Activated CD4-positive, alpha-beta T cell treated with anti-CD3 and anti-CD28 coated beads, Interleukin-2, amount 10 ng/mL, durations not matched to agents 7 days and 5 days (primary cell): ENCODE measurements around the gene C3orf20. TPM values are rescaled to one million over a fixed set of nuclear protein-coding genes. Genes with fewer than 3 reads are reported as not detected.

Source experiments
- CTCF ChIA-PET: fragments of 350-600 bp; sonication (Branson Sonifier 250); formaldehyde crosslinking; loops from one replicate; lab custom pipeline; 2021; ENCODE audit warnings: antibody characterized with exemption; lab: Charles Lee
- POLR2A ChIA-PET: fragments of 350-600 bp; sonication (Branson Sonifier 250); formaldehyde crosslinking; loops from one replicate; lab custom pipeline; 2021; ENCODE audit warnings: antibody characterized with exemption; lab: Charles Lee
- DNase-seq: peaks from one replicate; pipeline ENCODE4 v3.0.0-alpha.2; 2020
- H3K27ac Mint-ChIP-seq: one replicate; pipeline ENCODE4 v1.8.0; 2021; ENCODE audit warnings: mild to moderate bottlenecking, moderate library complexity, mixed read lengths
- H3K27me3 Mint-ChIP-seq: one replicate; pipeline ENCODE4 v1.8.0; 2021; ENCODE audit warnings: mixed read lengths
- H3K36me3 Mint-ChIP-seq: one replicate; pipeline ENCODE4 v1.8.0; 2021; ENCODE audit warnings: low read depth, mixed read lengths
- H3K4me1 Mint-ChIP-seq: one replicate; pipeline ENCODE4 v1.8.0; 2021; ENCODE audit warnings: mixed read lengths
- H3K4me3 Mint-ChIP-seq: one replicate; pipeline ENCODE4 v1.8.0; 2021; ENCODE audit warnings: mild to moderate bottlenecking, moderate library complexity, mixed read lengths
- H3K9me3 Mint-ChIP-seq: one replicate; pipeline ENCODE4 v1.8.0; 2021; ENCODE audit warnings: mixed read lengths
- total RNA-seq, 2 experiments: library from RNA; stranded (reverse); gene quantifications; one replicate each; pipeline ENCODE4 v1.2.3, GENCODE V29; 2021

The C3orf20 gene
- under 1 TPM in 1 of 2 experiments, not detected in 1; 0.10 TPM for total RNA-seq

DNA sequence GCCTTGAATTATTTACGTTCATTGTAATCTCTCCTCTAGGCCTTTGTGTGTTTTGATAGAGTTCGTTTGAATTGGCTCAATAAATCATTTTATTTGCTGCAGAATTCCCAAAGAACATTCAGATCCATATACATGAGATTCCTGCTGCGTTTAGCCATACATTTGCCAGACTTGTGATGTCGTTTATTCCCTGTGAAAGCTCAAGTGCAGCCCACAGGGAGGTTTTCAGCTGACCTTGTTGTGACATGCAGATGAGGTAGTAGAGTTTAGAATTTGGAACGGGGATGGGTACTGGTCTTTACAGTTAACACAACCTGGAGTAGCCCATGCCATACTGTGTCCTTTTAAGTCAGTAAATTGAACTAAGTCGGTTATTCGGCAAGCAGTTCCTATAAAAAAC lies at the start of gene C3orf20:
TSS of gene C3orf20 (plus strand) at position 301 of the 400 bp plus-strand sequence. CDS start 7,573 bp downstream, outside the sequence.
- Mint-ChIP-seq H3K4me1 (no peaks in the 10 kb centered on the region), H3K36me3 (peaks cover 24% of the 10 kb centered on the region), H3K27ac (no peak within 1 kb of the TSS), H3K27me3 (no peaks in the 10 kb centered on the region), H3K9me3 (peaks cover under 1% of the 10 kb centered on the region), H3K4me3 (no peak within 1 kb of the TSS)
- ChIA-PET POLR2A (no interaction called here), CTCF (no interaction called here)
- no peak for DNase-seq

DNA sequence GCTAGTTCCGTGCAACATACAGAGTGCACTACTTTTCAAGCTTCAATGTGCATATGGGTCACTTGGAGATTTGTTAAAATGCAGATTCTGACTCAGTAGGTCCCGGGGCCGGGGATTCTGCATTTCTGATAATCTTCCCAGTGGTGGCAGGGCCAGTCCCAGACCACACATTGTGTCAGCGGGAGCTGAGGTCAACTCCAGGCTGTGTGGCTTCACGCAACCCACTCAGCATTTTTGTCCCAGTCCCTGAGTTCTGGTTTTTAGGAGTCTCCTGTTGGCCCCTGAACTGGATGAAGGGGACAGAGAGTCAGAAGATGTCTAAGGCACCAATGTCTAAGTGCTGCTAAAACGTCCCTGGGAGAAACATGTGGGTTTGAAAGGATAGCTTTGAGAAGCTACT lies 49.5 kb upstream of the C3orf20 start:
- no peak for DNase-seq
- H3K4me1 Mint-ChIP-seq = no peaks in the 10 kb centered on the region
- no peaks in the 10 kb centered on the region for H3K9me3 Mint-ChIP-seq
- POLR2A ChIA-PET = no interaction called here
- CTCF ChIA-PET = interaction anchor here (0.6 kb wide), 1 partner anchor 1287 kb away, joined by 3 read pairs; no protein-coding TSS in a partner anchor
- no peak overlapping the region for H3K4me3 Mint-ChIP-seq
- H3K27me3 Mint-ChIP-seq = peaks cover 7% of the 10 kb centered on the region
- no peaks in the 10 kb centered on the region for H3K36me3 Mint-ChIP-seq
- H3K27ac Mint-ChIP-seq = no peak overlapping the region

GRCh38 chr3:14627815-14628214 lies 47.1 kb upstream of the C3orf20 start:
- Mint-ChIP-seq H3K4me1 (no peaks in the 10 kb centered on the region), H3K27me3 (peaks cover 7% of the 10 kb centered on the region), H3K36me3 (no peaks in the 10 kb centered on the region), H3K4me3 (no peak overlapping the region), H3K9me3 (no peaks in the 10 kb centered on the region), H3K27ac (no peak overlapping the region)
- DNase-seq = no peak
- ChIA-PET CTCF (interaction anchor here (0.9 to 1.4 kb wide), 2 partner anchors 11 to 33 kb away, joined by 3 to 4 read pairs; no protein-coding TSS in a partner anchor), POLR2A (no interaction called here)

DNA sequence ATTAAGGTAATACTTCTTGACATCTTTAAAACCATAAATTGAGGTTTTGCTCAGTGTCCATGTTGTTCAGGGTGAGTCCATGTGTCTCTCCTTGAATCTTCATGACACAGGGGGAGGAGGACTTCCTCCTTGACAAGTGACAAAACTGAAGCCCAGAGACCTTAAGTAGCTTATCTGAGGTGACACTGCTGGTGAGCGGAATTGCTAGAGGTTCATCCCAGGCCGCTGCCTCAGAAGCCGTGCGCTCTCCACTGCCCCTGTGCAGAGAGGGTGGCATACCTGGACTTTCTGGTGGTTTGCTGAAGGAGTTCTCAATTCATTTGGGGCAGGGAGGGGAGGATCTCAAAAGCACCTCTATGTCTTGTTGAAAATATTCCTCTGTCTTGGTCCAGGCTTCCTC lies 46.5 kb upstream of the C3orf20 start:
- no peaks in the 10 kb centered on the region for H3K4me1 Mint-ChIP-seq
- no peaks in the 10 kb centered on the region for H3K36me3 Mint-ChIP-seq
- no peak overlapping the region for H3K27ac Mint-ChIP-seq
- ChIA-PET CTCF (interaction anchor here (1.4 kb wide), 1 partner anchor 10 kb away, joined by 4 read pairs; no protein-coding TSS in a partner anchor), POLR2A (no interaction called here)
- peaks cover 7% of the 10 kb centered on the region for H3K27me3 Mint-ChIP-seq
- no peak overlapping the region for H3K4me3 Mint-ChIP-seq
- no peaks in the 10 kb centered on the region for H3K9me3 Mint-ChIP-seq
- no peak for DNase-seq

DNA sequence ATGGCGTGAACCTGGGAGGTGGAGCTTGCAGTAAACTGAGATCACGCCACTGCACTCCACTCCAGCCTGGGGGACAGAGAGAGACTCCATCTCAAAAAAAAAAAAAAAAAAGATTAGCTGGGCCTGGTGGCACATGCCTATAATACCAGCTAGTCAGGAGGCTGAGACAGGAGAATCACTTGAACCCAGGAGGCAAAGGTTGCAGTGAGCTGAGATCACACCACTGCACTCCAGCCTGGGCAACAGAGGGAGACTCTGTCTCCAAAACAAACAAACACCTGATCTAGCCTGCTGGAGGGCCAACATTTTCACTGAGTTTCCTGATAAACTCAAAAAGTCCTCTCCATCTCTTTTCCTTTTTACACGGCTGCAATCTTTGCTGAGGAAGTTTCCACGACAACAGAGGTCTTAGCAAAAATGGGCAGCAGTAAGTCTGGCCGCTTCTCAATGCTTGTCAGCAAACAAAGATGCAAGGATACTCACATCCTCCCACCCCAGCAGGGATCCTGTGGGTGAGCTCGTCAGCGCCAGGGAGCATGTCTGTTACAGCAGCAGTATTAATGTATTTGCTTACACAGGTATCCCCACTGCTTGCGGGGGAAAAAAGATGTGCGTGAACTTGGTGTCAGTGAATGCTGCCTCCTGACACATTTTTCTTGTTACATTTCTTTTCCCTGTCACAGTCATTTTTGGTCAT lies 44.4 kb upstream of the C3orf20 start:
- no peak for DNase-seq
- no peaks in the 10 kb centered on the region for H3K36me3 Mint-ChIP-seq
- ChIA-PET POLR2A (no interaction called here), CTCF (interaction anchor here (0.6 to 1.4 kb wide), 4 partner anchors 20 to 475 kb away, joined by 3 to 6 read pairs (median 4); no protein-coding TSS in a partner anchor)
- no peaks in the 10 kb centered on the region for H3K4me1 Mint-ChIP-seq
- no peaks in the 10 kb centered on the region for H3K9me3 Mint-ChIP-seq
- peaks cover 7% of the 10 kb centered on the region for H3K27me3 Mint-ChIP-seq
- H3K27ac Mint-ChIP-seq = no peak overlapping the region
- no peak overlapping the region for H3K4me3 Mint-ChIP-seq

DNA sequence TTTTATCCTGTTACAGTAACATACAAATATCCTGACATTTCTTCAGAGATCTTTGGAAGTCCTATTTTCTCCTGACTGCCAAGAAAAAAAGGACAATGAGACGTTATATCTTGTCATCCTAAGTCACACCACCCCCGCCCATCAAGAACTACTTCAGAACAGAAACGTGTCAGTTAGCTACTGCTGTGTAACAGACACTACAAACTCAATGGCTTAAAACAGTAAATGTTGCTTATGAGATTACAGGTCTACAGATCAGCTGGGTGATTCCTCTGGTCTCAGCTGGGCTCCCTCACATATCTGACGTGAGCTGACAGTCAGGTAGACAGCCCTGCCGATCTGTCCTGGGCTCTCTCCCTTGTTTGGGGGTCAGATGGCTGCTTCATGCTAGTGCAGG lies 43.8 kb upstream of the C3orf20 start:
- H3K9me3 Mint-ChIP-seq = no peaks in the 10 kb centered on the region
- H3K27me3 Mint-ChIP-seq = peaks cover 8% of the 10 kb centered on the region
- H3K4me1 Mint-ChIP-seq = no peaks in the 10 kb centered on the region
- DNase-seq = no peak
- H3K27ac Mint-ChIP-seq = no peak overlapping the region
- POLR2A ChIA-PET = no interaction called here
- no peak overlapping the region for H3K4me3 Mint-ChIP-seq
- CTCF ChIA-PET = interaction anchor here (1.4 kb wide), 1 partner anchor 291 kb away, joined by 4 read pairs; no protein-coding TSS in a partner anchor
- H3K36me3 Mint-ChIP-seq = no peaks in the 10 kb centered on the region

- Mint-ChIP-seq H3K27me3 (peaks cover 10% of the 10 kb centered on the region), H3K9me3 (no peaks in the 10 kb centered on the region), H3K4me1 (no peaks in the 10 kb centered on the region), H3K36me3 (no peaks in the 10 kb centered on the region), H3K27ac (no peak overlapping the region), H3K4me3 (no peak overlapping the region)
- DNase-seq = no peak
- CTCF ChIA-PET = interaction anchor here (0.8 to 1.4 kb wide), 3 partner anchors 81 to 507 kb away, joined by 3 to 4 read pairs (median 3); partner anchors contain the start of gene TMEM43
- POLR2A ChIA-PET = no interaction called here
These were observed 43.1 kb upstream of the C3orf20 start for GRCh38 chr3:14631687-14632441.

GRCh38 chr3:14632442-14632930 lies 42.5 kb upstream of the C3orf20 start:
- ChIA-PET POLR2A (no interaction called here), CTCF (interaction anchor here (0.8 to 1.1 kb wide), 2 partner anchors 82 to 507 kb away, joined by 3 read pairs; partner anchors contain the start of gene TMEM43)
- no peaks in the 10 kb centered on the region for H3K9me3 Mint-ChIP-seq
- peaks cover 14% of the 10 kb centered on the region for H3K27me3 Mint-ChIP-seq
- no peaks in the 10 kb centered on the region for H3K4me1 Mint-ChIP-seq
- no peaks in the 10 kb centered on the region for H3K36me3 Mint-ChIP-seq
- DNase-seq = no peak
- no peak overlapping the region for H3K4me3 Mint-ChIP-seq
- no peak overlapping the region for H3K27ac Mint-ChIP-seq

DNA sequence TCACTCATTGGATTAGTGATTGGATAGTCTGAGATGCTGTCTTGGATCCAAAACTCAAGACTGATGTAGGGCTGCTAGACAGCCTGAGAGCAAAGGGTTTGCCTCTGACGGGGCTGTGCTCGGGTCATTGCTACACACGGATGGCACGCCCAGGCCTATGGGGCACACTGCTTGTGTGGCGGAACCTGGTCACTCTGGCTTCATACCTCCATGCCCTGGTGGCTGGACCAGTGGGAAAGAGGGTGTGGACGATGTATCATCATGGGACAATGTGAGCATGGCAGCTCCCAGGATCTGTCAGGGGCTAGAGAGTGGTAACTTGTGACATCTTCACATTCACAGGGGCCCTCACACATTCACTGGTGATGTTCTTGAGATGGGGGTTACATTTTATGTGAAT lies 41.5 kb upstream of the C3orf20 start:
- H3K4me3 Mint-ChIP-seq = no peak overlapping the region
- H3K9me3 Mint-ChIP-seq = no peaks in the 10 kb centered on the region
- peaks cover 23% of the 10 kb centered on the region for H3K27me3 Mint-ChIP-seq
- CTCF ChIA-PET = interaction anchor here (1.1 kb wide), 1 partner anchor 83 kb away, joined by 3 read pairs; no protein-coding TSS in a partner anchor
- POLR2A ChIA-PET = no interaction called here
- H3K27ac Mint-ChIP-seq = no peak overlapping the region
- DNase-seq = no peak
- H3K4me1 Mint-ChIP-seq = no peaks in the 10 kb centered on the region
- H3K36me3 Mint-ChIP-seq = no peaks in the 10 kb centered on the region

GRCh38 chr3:14633819-14634424 lies 41.0 kb upstream of the C3orf20 start:
- POLR2A ChIA-PET = no interaction called here
- peak; percentile 64 for DNase-seq

GRCh38 chr3:14634763-14635400 lies 40.1 kb upstream of the C3orf20 start:
- H3K9me3 Mint-ChIP-seq = no peaks in the 10 kb centered on the region
- no peaks in the 10 kb centered on the region for H3K36me3 Mint-ChIP-seq
- H3K27me3 Mint-ChIP-seq = peaks cover 26% of the 10 kb centered on the region
- POLR2A ChIA-PET = interaction anchor here (0.6 kb wide), 1 partner anchor 26 kb away, joined by 3 read pairs; no protein-coding TSS in a partner anchor
- H3K27ac Mint-ChIP-seq = no peak overlapping the region
- H3K4me1 Mint-ChIP-seq = no peaks in the 10 kb centered on the region
- no peak for DNase-seq
- no peak overlapping the region for H3K4me3 Mint-ChIP-seq
- CTCF ChIA-PET = no interaction called here

More at GRCh38 chr3:14633819-14634424, 41.0 kb upstream of the C3orf20 start:
- CTCF ChIA-PET = no interaction called here
- H3K27me3 Mint-ChIP-seq = peaks cover 24% of the 10 kb centered on the region
- no peak overlapping the region for H3K27ac Mint-ChIP-seq
- H3K4me3 Mint-ChIP-seq = no peak overlapping the region
- H3K9me3 Mint-ChIP-seq = no peaks in the 10 kb centered on the region
- H3K4me1 Mint-ChIP-seq = no peaks in the 10 kb centered on the region
- no peaks in the 10 kb centered on the region for H3K36me3 Mint-ChIP-seq

- H3K4me3 Mint-ChIP-seq = no peak overlapping the region
- POLR2A ChIA-PET = no interaction called here
- CTCF ChIA-PET = interaction anchor here (0.6 to 1.0 kb wide), 2 partner anchors 144 to 285 kb away, joined by 3 read pairs; no protein-coding TSS in a partner anchor
- no peak for DNase-seq
- H3K9me3 Mint-ChIP-seq = no peaks in the 10 kb centered on the region
- H3K27me3 Mint-ChIP-seq = peaks cover 26% of the 10 kb centered on the region
- H3K4me1 Mint-ChIP-seq = no peaks in the 10 kb centered on the region
- H3K36me3 Mint-ChIP-seq = no peaks in the 10 kb centered on the region
- H3K27ac Mint-ChIP-seq = no peak overlapping the region
These were observed 38.3 kb upstream of the C3orf20 start for GRCh38 chr3:14636496-14637087.
